Transverse colon (tissue), 4 donors: Measurements from ENCODE around the gene JOSD1.

Experiments used
- POLR2A ChIP-seq: fragments of 450-650 bp; IDR thresholded peaks from one replicate; pipeline ENCODE4 v1.6.1; 2016; ENCODE audit warnings: antibody characterized with exemption, mild to moderate bottlenecking, moderate library complexity
- POLR2AphosphoS5 ChIP-seq, 3 donors: sonication (generic); formaldehyde crosslinking; IDR thresholded peaks; one replicate each; pipeline ENCODE4 v1.6.1; 2016; ENCODE audit warnings: antibody characterized with exemption in 3 of 3
- TF ChIP-seq, protein P1 (sequence below), 5 experiments: fragments of 200-600 bp in 3 of 5; fragments of 450-650 bp in 2 of 5; sonication (generic) in 3 of 5; IDR thresholded peaks; 1 replicate in 2 of 5; 2 replicates in 3 of 5; pipeline ENCODE4 v1.5.1; 2016 to 2017; ENCODE audit warnings: antibody characterized with exemption in 5 of 5, inconsistent platforms in 3 of 5, mild to moderate bottlenecking in 2 of 5, moderate library complexity in 1 of 5

DNA sequence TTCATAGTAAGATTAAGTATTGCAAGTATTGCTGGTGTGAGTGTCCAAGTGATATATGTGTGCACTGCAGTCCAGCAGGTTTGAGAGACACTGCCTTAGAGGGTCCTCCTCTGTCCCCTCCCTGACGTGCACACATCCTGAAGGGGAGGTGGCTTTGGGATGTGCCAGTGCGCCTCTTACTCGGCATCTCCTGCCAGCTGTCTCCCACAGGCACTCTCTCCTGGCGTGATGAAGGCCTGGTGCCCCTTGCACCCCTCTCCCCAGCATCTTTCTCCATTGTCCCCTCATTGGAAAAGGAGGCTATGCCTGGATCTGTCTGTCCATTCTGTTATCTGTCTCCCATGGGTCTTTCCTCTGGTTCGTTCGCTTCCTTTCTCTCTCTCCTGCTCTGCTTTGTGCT lies 29.2 kb upstream of the JOSD1 start:
- TF ChIP-seq, protein P1, sequence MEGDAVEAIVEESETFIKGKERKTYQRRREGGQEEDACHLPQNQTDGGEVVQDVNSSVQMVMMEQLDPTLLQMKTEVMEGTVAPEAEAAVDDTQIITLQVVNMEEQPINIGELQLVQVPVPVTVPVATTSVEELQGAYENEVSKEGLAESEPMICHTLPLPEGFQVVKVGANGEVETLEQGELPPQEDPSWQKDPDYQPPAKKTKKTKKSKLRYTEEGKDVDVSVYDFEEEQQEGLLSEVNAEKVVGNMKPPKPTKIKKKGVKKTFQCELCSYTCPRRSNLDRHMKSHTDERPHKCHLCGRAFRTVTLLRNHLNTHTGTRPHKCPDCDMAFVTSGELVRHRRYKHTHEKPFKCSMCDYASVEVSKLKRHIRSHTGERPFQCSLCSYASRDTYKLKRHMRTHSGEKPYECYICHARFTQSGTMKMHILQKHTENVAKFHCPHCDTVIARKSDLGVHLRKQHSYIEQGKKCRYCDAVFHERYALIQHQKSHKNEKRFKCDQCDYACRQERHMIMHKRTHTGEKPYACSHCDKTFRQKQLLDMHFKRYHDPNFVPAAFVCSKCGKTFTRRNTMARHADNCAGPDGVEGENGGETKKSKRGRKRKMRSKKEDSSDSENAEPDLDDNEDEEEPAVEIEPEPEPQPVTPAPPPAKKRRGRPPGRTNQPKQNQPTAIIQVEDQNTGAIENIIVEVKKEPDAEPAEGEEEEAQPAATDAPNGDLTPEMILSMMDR (IDR thresholded peaks at IDR 0.05) = no peak
- TF ChIP-seq POLR2A (no peak), POLR2AphosphoS5 (IDR thresholded peaks at IDR 0.05) (no peak)
